Heart right ventricle (tissue), 16 donors: ENCODE results near the gene PRDM16. TPM values are rescaled to one million over a fixed set of nuclear protein-coding genes. Genes with fewer than 3 reads are reported as not detected.

Experiments used
- ATAC-seq, 8 donors: fragments of 200-7000 bp; cut with Tn5 transposase; one replicate each; pipeline ENCODE4 v1.9.1; 2020; ENCODE audit warnings: mild to moderate bottlenecking in 8 of 8, moderate library complexity in 8 of 8, moderate number of reproducible peaks in 1 of 8
- DNase-seq, 2 donors: peaks; one replicate each; pipeline ENCODE4 v3.0.0-alpha.2; 2020
- H3K27ac ChIP-seq, 10 donors: fragments of 200-600 bp; sonication (generic) in 2 of 10; one replicate each; pipeline versions ENCODE4 v1.5.0 to v1.8.0; 2020 to 2022; ENCODE audit warnings: mild to moderate bottlenecking in 3 of 10
- H3K27me3 ChIP-seq, 7 donors: fragments of 200-600 bp; one replicate each; pipeline ENCODE4 v1.8.0; 2021 to 2022; ENCODE audit warnings: mild to moderate bottlenecking in 2 of 7
- H3K36me3 ChIP-seq, 9 donors: fragments of 200-600 bp; sonication (generic) in 1 of 9; one replicate each; pipeline versions ENCODE4 v1.5.0 to v1.8.0; 2020 to 2022; ENCODE audit warnings: mild to moderate bottlenecking in 2 of 9
- H3K4me1 ChIP-seq, 9 donors: fragments of 200-600 bp; sonication (generic) in 1 of 9; one replicate each; pipeline versions ENCODE4 v1.5.0 to v1.8.0; 2020 to 2022; ENCODE audit warnings: mild to moderate bottlenecking in 4 of 9
- H3K4me3 ChIP-seq, 10 donors: fragments of 200-600 bp; sonication (generic) in 2 of 10; one replicate each; pipeline versions ENCODE4 v1.5.0 to v1.8.0; 2020 to 2022; ENCODE audit warnings: mild to moderate bottlenecking in 7 of 10, moderate library complexity in 2 of 10
- H3K9me3 ChIP-seq, 11 donors: fragments of 200-600 bp in 10 of 11; sonication (generic) in 2 of 11; one replicate each; pipeline versions ENCODE4 v1.5.0 to v1.8.0; 2013 to 2022; ENCODE audit warnings: mild to moderate bottlenecking in 2 of 11, control low read depth in 1 of 11, moderate library complexity in 1 of 11
- CTCF ChIP-seq, 9 donors: fragments of 200-600 bp; sonication (generic) in 2 of 9; IDR thresholded peaks; one replicate each; pipeline versions ENCODE4 v1.5.0 to v1.8.0; 2021 to 2022; ENCODE audit warnings: antibody characterized with exemption in 9 of 9, mild to moderate bottlenecking in 5 of 9, moderate library complexity in 1 of 9
- WGBS, 2 donors: extraction: QIAGEN DNeasy Blood & Tissue Kit; methylation state at CpG; one replicate each; pipeline ENCODE4 v1.1.7; 2013; ENCODE audit warnings: inconsistent platforms in 1 of 2; 5-methylcytosine and 5-hydroxymethylcytosine counted together
- intact Hi-C, 10 donors: fragments of 100-400 bp; cut with DNase I; formaldehyde crosslinking; loops; one replicate each; pipeline versions ENCODE4 v1.11.1 to v1.14.2; 2022
- polyA plus RNA-seq, 2 donors: library from polyadenylated mRNA; stranded (reverse); fragments of 200-250 nt; gene quantifications; one replicate each; pipeline ENCODE4 v1.2.3, GENCODE V29; 2013
- total RNA-seq, 10 donors: library from RNA; stranded (reverse); fragmentation: NEBNext Ultra II Directional in 3 of 10; extraction: Animal tissue kit (Norgen Biotek cat#: 25700) in 3 of 10; gene quantifications; one replicate each; pipeline versions ENCODE4 v1.2.1 to v1.2.4, GENCODE V29; 2021 to 2023
- donor health status: Arrhythmogenic right ventricular cardiomyopathy.
- donor health status: ischemic (EF 13 %, LVEDD 7.1; RV severe dilation, severe dysfunction).
- donor health status: healthy with polysubstance abuse.
- donor health status: DM: no; HTN: yes; CAD: no.
- donor health status: DM: no; HTN: no; CAD: no.
- donor health status: ischemic (EF 25% LVEDD 6.9; RV normal size, moderate dysfunction).
- donor health status: ischemic (EF 25% LVEDD 5.7; RV mildly dilated, moderate dysfunction).
- donor health status: healthy.
- donor health status: DM: yes; HTN: yes; CAD: no.
- donor health status: Ischemic cardiomyopathy.
- donor health status: ischemic (EF 35%, LVEDD 5.7; RV mildly dilated, moderate dysfunction).
- donor health status: nonischemic (EF 11% LVEDD 7.7; RV severe dilation, severe dysfunction).
- donor health status: DM: yes; HTN: yes; CAD: no.
- donor health status: PGD.
- donor health status: ischemic (EF 29% LVEDD 5.4; RV normal size, mild dysfunction).
- donor health status: nonischemic (EF 23%, LVEDD 6.1; RV moderate dilation, normal function).

The PRDM16 gene
- total and polyA plus RNA-seq, 12 donors, result 4.1 to 25.9 (median 14.8) TPM

- Histone ChIP-seq H3K4me3 (no peak overlapping the region), H3K9me3 (no peaks in the 10 kb centered on the region), H3K27me3 (peaks cover 0 to 20% (median 10%) of the 10 kb centered on the region in 7 donors), H3K36me3 (no peaks in the 10 kb centered on the region), H3K4me1 (peaks cover 4 to 39% (median 27%) of the 10 kb centered on the region in 9 donors), H3K27ac (no peak overlapping the region)
- ATAC-seq (no peak), DNase-seq (no peak)
- intact Hi-C loops, result loop anchor here in 1 of 10 donors (10.0 kb wide), 1 partner anchor 204 kb away; no protein-coding TSS in a partner anchor
- whole genome bisulfite sequencing, 2 donors, result 83 to 87% methylated on average over 19 of the region's 19 CpGs
- TF ChIP-seq CTCF (IDR thresholded peaks at IDR 0.05), result no peak
These were observed 210.1 kb downstream of the PRDM16 start for GRCh38 chr1:3279182-3279470.

- Histone ChIP-seq H3K9me3 (no peaks in the 10 kb centered on the region), H3K4me1 (peaks cover 0 to 24% (median 13%) of the 10 kb centered on the region in 9 donors), H3K4me3 (no peak overlapping the region), H3K27me3 (peaks cover 0 to 35% (median 15%) of the 10 kb centered on the region in 7 donors), H3K27ac (no peak overlapping the region), H3K36me3 (no peaks in the 10 kb centered on the region)
- no peak for ATAC-seq
- TF ChIP-seq CTCF (IDR thresholded peaks at IDR 0.05), result no peak
- WGBS, 2 donors, result 90 to 94% methylated on average over 8 of the region's 8 CpGs
- intact Hi-C loops, result loop anchor here in 7 of 10 donors (2.0 to 10.0 kb wide), 8 partner anchors 133 to 269 kb away; partner anchors contain the start of gene PRDM16 (in 2 of the 7)
- no peak for DNase-seq
These were observed 212.7 kb downstream of the PRDM16 start for GRCh38 chr1:3281735-3282134.

- no peak for DNase-seq
- Histone ChIP-seq H3K36me3 (no peaks in the 10 kb centered on the region), H3K4me3 (no peak overlapping the region), H3K27ac (no peak overlapping the region), H3K9me3 (no peaks in the 10 kb centered on the region), H3K27me3 (peaks cover 0 to 35% (median 15%) of the 10 kb centered on the region in 7 donors), H3K4me1 (peaks cover 0 to 24% (median 13%) of the 10 kb centered on the region in 9 donors)
- 80 to 84% methylated on average over 9 of the region's 9 CpGs for WGBS, 2 donors
- no peak for TF ChIP-seq CTCF (IDR thresholded peaks at IDR 0.05)
- intact Hi-C loops, result loop anchor here in 7 of 10 donors (2.0 to 10.0 kb wide), 8 partner anchors 133 to 270 kb away; partner anchors contain the start of gene PRDM16 (in 2 of the 7)
- no peak for ATAC-seq
These were observed 213.2 kb downstream of the PRDM16 start for GRCh38 chr1:3282186-3282585.

- WGBS, 2 donors, result 74 to 77% methylated on average over 24 of the region's 24 CpGs
- Histone ChIP-seq H3K4me3 (no peak overlapping the region), H3K27me3 (peaks cover 0 to 35% (median 15%) of the 10 kb centered on the region in 7 donors), H3K27ac (peak overlapping the region in 8 of 10 donors; percentile 44 to 75 (median 55)), H3K36me3 (no peaks in the 10 kb centered on the region), H3K9me3 (no peaks in the 10 kb centered on the region), H3K4me1 (peaks cover 0 to 24% (median 13%) of the 10 kb centered on the region in 9 donors)
- peak; percentile 35 to 74 (median 56) for ATAC-seq
- TF ChIP-seq CTCF (IDR thresholded peaks at IDR 0.05), result no peak
- no peak for DNase-seq
- intact Hi-C loops, result loop anchor here in 7 of 10 donors (2.0 to 10.0 kb wide), 8 partner anchors 132 to 271 kb away; partner anchors contain the start of gene PRDM16 (in 2 of the 7)
These were observed 213.8 kb downstream of the PRDM16 start for GRCh38 chr1:3282656-3283430.
